CD4-positive, alpha-beta T cell treated with Interferon alpha-2 for 1 hour (primary cell): ENCODE data around the gene CRYGD.
A peak's percentile ranks its signal among the peaks of the same experiment; 100 is the strongest.

Experiments used
- DNase-seq, 2 donors: peaks; one replicate each; pipeline ENCODE4 v3.0.0-alpha.2; 2020 to 2022

Gene CRYGD

GRCh38 chr2:208077276-208077675 lies 47.0 kb downstream of the CRYGD start:
- no peak for DNase-seq

- no peak for DNase-seq
Measured at GRCh38 chr2:208074610-208075356, 49.5 kb downstream of the CRYGD start.

GRCh38 chr2:208072250-208072892 lies 52.0 kb downstream of the CRYGD start:
- DNase-seq = peak; percentile 44 to 64
